NCI-H1417 treated with DMSO at 0.1 percent for 48 hours (cell line): Measurements from ENCODE around the gene SUB1.
"Not testable (repeated sequence)": the region's sequence is repeated elsewhere in the genome, so short reads cannot be mapped to it uniquely, and the experiment has no call there.

Experiments used
- DNase-seq: peaks from one replicate; lab custom pipeline; 2025; lab: John Stamatoyannopoulos, UW

The SUB1 gene

DNA sequence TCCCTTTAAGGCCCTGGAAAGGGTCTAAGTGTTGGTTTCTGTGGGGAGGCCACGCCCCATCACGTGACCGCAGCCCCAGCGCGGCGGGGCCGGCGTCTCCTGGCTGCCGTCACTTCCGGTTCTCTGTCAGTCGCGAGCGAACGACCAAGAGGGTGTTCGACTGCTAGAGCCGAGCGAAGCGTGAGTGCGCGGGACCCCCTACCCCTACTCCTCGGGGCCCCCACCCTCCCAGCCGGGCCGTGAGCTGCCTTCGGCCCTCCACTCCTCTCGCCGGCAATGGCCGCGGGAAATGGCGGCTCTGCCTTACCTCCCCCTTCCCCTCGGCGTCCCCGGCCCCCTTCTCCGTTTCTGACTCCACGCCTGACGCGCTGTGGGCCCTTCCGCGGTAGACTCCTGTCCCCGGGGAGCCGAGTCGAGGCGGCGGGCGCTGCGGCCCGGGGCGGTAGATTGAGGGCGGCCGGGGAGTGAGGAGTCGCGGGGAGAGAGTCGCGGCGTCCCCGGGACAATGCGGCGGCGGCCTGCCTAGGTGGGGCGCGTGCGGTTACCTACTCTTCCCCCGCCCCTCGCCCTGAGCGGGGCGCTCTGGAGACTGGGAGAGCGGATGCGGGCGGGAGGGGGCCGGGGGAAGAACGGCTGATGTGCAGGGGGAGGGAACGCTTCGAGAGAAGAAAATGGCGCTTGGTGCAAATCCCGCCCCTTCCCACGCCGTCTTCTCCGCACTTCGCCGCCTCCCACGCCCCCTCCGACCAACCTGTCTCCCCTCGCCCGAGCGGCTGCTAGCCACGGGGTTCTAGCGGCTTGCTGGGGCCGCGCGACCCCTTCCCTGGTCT is at the start of gene SUB1:
Gene SUB1, plus strand, starts transcription at position 112 of the 830 bp plus-strand sequence. CDS start 2,956 bp downstream, outside the sequence.
- peak; percentile 65 for DNase-seq

DNA sequence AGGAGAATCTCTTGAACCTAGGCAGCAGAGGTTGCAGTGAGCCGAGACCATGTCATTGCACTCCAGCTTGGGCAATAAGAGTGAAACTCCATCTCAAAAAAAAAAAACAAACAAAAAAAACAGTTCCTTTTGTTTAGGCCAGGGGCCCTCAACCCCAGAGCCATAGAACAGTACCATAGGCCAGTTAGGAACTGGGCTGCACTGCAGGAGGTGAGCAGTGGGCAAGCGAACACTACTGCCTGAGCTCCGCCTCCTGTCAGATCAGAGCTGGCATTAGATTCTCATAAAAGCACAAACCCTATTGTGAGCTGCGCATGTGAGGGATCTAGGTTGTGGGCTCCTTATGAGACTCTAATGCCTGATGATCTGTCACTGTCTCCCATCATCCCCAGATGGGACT is 49.1 kb upstream of the SUB1 start:
- DNase-seq: no peak

DNA sequence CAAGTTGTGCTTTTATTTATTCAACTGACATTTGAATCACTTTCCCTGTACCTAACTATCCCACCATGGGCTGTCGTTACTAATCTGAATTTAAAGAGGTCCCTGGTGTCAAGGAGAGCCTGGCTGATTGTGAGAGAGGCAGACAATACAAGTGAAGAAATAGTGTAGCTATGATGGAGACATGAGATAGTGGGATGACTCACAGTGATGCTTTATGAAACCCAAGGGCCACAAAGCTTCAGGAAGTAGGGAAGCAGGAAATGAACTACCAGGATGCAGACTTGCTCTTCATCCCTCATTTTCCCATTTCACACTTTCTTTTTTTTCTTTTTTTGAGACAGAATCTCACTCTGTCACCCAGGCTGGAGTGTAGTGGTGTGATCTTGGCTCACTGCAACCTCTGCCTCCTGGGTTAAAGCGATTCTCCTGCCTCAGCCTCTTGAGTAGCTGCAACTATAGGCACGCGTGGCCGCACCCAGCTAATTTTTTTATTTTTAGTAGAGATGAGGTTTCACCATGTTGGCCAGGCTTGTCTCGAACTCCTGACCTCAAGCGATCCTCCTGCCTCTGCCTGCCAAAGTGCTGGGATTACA is 47.8 kb upstream of the SUB1 start:
- DNase-seq: not testable (repeated sequence)

- DNase-seq: no peak
Measured at GRCh38 chr5:32538031-32538547, 47.3 kb upstream of the SUB1 start.

GRCh38 chr5:32539981-32540845 is 45.1 kb upstream of the SUB1 start:
- DNase-seq: no peak

DNA sequence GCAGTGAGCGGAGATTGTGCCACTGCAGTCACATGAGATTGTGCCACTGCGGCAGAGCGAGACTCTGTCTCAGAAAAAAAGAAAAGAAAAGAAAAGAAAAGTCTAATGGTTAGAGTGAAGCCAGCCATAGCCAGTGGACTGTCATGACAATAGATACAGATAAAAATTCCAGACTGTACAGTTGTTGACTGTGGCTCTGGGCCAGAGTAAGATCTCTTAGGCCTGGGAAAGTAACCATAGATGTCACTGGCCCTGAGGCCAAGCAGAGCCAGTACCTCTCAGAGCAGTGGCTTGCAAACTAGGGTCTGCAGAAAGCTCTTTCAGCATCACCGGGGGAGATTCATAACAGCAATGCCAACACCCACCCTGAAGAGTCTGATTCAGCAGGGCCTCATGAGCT is 44.1 kb upstream of the SUB1 start:
- DNase-seq: no peak

DNA sequence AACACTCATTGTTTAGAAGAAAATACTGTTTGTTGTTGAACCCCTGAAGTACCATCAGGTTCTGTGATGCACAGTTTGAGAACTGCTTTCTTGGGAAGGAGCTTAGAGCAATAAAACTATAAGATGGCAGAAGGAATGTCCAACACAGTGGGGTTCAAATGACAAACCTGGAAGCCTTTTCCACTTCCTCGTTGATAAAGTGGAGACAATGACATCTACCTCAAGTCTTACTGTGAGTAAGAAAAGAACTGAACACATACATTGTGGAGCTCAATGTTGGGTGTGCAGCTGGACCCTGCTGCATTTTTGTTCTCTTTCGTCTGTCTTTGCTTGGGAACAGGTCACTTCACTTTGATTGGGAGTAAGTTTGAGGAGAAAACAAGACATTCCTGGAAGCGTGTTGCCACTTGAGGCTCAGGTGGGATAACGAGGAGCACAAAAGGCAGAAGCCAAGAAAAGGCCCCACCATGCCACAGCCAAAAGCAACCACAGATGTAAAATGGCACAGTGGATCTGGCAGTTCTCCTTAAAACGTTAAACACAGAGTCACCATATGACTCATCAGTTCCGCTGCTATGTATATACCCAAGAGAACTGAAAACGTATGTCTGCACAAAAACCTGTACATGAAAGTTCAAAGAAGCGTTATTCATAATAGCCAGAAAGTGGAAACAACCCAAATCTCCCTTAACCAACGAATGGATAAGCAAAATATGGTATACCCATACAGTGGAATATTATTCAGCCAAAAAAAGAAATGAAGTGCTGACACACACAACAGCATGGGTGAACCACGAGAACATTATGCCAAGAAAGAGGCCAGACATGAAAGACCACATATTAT is 42.9 kb upstream of the SUB1 start:
- no peak for DNase-seq

DNA sequence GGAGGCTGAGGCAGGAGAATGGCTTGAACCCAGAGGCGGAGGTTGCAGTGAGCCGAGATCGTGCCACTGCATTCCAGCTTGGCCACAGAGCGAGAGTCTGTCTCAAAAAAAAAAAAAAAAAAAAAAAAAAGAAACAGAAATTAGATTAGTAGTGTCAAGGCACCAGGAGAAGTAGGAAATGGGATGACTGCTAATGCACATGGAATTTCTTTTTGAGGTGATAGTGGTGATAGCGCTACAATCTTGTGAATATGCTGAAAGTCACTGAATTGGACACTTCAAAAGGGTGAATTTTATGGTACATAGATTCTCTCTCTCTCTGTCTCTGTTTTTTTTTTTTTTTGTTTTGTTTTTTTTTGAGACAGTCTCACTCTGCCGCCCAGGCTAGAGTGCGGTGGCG is 42.1 kb upstream of the SUB1 start:
- DNase-seq: no peak

DNA sequence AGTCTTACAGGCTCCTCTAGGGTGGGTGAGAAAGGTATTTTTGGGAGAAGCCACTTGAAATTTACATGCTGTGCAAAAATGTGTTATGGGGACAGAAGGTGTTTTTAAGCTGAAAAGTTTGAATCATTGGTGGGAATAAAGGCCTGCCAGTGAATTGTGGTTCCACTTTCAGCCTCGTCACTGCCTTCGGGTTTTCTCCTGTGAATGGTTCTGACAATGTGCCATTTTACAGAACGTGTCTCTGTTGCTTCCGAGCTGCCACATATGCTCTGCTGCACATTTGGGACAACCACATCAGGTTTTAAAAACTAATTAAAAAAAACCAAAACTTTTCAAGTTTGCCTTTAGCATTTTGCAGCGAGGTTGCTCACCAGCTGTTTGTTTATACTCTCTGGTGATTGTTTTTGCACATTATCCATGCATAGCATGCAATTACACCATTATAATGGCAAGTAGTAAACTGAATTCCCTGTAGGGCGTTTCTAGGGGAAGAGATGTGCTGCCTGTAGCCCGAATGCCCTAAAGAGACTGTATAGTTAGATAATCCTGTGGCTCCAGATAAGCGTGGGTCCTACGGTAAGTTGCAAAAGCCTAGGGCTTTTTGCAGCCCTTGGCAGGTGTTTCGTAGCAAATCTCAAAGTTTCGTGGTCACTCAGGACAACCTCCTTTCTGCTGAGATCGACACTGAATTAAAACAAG is 40.1 kb upstream of the SUB1 start:
- DNase-seq: no peak

- no peak for DNase-seq
Measured at GRCh38 chr5:32551194-32551593, 34.2 kb upstream of the SUB1 start.

DNA sequence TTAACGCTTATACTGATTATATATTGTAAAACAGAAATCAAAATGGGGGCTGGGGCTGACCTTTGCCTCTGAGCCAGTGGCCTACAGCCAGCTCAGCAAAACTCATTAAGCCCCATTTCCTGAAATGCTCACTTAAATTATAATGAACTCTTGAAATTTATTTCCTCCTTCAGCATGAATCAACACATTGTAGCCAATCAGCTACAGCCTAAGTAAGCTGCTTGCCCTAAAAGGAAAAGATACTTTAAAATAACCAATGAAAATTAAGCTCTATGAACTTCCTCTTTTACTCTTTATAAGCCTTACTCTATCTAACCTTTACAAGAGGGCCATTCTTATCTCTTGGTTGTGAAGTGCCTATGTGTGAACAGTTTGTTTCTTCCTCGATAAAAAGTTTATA is 33.5 kb upstream of the SUB1 start:
- no peak for DNase-seq

- DNase-seq: not testable (repeated sequence)
Measured at GRCh38 chr5:32552491-32552890, 32.9 kb upstream of the SUB1 start.

- no peak for DNase-seq
Measured at GRCh38 chr5:32552936-32553335, 32.4 kb upstream of the SUB1 start.

- not testable (repeated sequence) for DNase-seq
Measured at GRCh38 chr5:32554181-32554780, 31.1 kb upstream of the SUB1 start.

DNA sequence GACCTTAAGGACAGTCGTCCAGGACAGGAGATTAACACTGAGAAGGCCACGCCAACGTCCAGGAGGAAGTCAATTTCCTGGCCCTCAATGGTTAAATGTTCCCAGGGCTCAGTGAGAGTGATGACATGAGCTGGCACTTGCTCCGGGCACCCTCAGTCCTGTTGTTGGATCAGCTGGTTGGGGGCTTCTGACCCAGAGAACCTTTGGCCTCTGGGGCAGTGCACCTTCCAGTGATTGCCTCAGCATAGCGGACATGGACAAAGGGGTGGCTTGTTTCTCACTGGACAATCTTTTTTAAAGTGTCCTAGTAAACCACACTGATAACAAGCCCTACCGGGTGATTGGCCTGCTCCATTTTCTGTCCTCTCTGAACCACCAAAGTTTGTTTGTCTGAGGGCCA is 28.8 kb upstream of the SUB1 start:
- DNase-seq: not testable (repeated sequence)

DNA sequence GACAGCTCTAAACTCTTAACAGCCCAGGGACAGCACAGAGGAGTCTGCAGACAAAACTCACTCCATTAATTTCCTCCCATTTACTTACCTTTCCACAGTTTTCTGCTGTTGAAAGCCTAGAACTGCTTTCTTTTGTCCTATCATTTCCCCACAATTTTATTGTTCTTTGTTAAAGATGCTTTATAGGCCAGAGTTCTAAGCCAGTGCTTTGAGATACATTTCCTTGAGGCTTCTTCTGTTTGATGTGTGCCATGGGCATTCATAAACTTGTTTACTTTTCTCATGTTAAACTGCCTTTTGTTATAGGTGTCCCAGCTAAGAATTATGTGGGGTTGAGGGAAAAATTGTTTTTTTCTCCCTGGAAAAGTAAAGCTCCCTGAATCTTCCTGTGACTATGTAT is 25.9 kb upstream of the SUB1 start:
- DNase-seq: no peak

- DNase-seq: no peak
Measured at GRCh38 chr5:32559921-32560320, 25.4 kb upstream of the SUB1 start.

DNA sequence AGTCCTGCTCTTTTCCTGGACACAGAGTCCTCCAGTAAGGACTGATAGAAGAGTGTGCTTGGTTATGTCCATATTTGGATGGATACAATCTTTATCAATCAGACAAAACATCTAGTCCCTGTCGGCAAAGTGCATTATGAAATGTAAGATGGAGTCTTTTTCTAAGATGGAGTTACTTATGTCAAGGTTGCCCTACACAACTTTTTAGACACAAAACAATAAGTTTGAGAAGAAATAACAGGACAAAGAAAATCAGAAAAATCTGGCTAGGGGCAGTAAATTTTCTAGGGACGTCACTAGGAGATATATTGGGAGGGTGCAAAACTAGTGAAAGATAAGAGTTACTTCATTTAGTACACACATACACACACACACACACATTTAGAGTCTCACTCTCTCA is 23.3 kb upstream of the SUB1 start:
- no peak for DNase-seq

DNA sequence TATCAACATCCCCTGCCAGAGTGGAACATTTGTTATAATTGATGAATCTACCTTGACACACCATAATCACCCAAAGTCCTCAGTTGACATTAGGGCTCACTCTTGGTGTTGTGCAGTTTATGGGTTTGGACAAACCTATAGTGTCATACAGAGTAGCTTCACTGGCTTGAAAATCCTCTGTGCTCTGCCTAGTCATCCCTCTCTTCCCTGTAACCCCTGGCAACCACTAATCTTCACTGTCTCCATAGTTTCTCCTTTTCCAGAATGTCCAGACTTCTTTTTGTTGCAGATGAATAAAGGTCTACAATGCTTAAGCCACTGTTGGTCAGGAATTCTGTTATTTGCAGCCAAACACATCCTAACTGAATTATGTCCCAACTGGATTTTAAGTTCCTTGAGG is 22.5 kb upstream of the SUB1 start:
- no peak for DNase-seq

GRCh38 chr5:32563614-32564013 is 21.7 kb upstream of the SUB1 start:
- no peak for DNase-seq

- DNase-seq: no peak
Measured at GRCh38 chr5:32565145-32565544, 20.2 kb upstream of the SUB1 start.
